ENCODE measurements around the gene CD274.
A peak's percentile ranks its signal among the peaks of the same experiment; 100 is the strongest.

CD274 gene

GRCh38 chr9:5448461-5449435 lies 1.6 kb upstream of the CD274 start:
- no peak for TF ChIP-seq CTCF (IDR thresholded peaks at IDR 0.05; ENCODE audit: low read depth, low read length)
- H3K4me3 ChIP-seq (ENCODE audit: low read depth, low read length) = no peak overlapping the region

GRCh38 chr9:5449521-5450358 lies 602 bp upstream of the CD274 start:
- TF ChIP-seq CTCF (IDR thresholded peaks at IDR 0.05; ENCODE audit: low read depth, low read length) = no peak
- H3K4me3 ChIP-seq (ENCODE audit: low read depth, low read length) = peak overlapping the region; percentile 79

GRCh38 chr9:5452286-5452609 lies 1.9 kb downstream of the CD274 start:
- peak overlapping the region; percentile 41 for H3K4me3 ChIP-seq (ENCODE audit: low read depth, low read length)
- no peak for TF ChIP-seq CTCF (IDR thresholded peaks at IDR 0.05; ENCODE audit: low read depth, low read length)

- TF ChIP-seq CTCF (IDR thresholded peaks at IDR 0.05; ENCODE audit: low read depth, low read length) = no peak
- H3K4me3 ChIP-seq (ENCODE audit: low read depth, low read length) = no peak overlapping the region; the same call in 1 of the 2 replicates
Measured at GRCh38 chr9:5453004-5453403, 2.7 kb downstream of the CD274 start.

- no peak for TF ChIP-seq CTCF (IDR thresholded peaks at IDR 0.05; ENCODE audit: low read depth, low read length)
- peak overlapping the region; percentile 20; the same call in 1 of the 2 replicates for H3K4me3 ChIP-seq (ENCODE audit: low read depth, low read length)
Measured at GRCh38 chr9:5453673-5454072, 3.3 kb downstream of the CD274 start.

- no peak for TF ChIP-seq CTCF (IDR thresholded peaks at IDR 0.05; ENCODE audit: low read depth, low read length)
- no peak overlapping the region for H3K4me3 ChIP-seq (ENCODE audit: low read depth, low read length)
Measured at GRCh38 chr9:5455181-5455580, 4.8 kb downstream of the CD274 start.

All from WI38 (cell line).